ENCODE data around the gene DHX8. TPM values are rescaled to one million over a fixed set of nuclear protein-coding genes. Genes with fewer than 3 reads are reported as not detected.

Gene DHX8
- total and polyA plus RNA-seq, 2 donors (not counting 3 experiments of a cell fraction or from before 2014, with no cell fraction given): 34.9 to 65.6 TPM

- Histone ChIP-seq H3K9me3 (replicated peaks; ENCODE audit: control insufficient read depth, insufficient read depth, low read length) (no peaks in the 10 kb centered on the region), H3K36me3 (ENCODE audit: control insufficient read depth in 2 of 2, extremely low read depth in 1 of 2, insufficient read depth in 2 of 2, low read length in 2 of 2) (peaks cover 20 to 31% of the 10 kb centered on the region in 2 experiments), H3K4me2 (ENCODE audit: insufficient read depth, low read length) (no peak overlapping the region), H4K20me1 (replicated peaks; ENCODE audit: control insufficient read depth, extremely low read depth, insufficient read depth, low read length) (no peaks in the 10 kb centered on the region), H3K27me3 (ENCODE audit: control insufficient read depth in 2 of 2, insufficient read depth in 2 of 2, low read length in 2 of 2) (no peaks in the 10 kb centered on the region), H3K79me2 (ENCODE audit: control insufficient read depth, insufficient read depth, low read length) (no peaks in the 10 kb centered on the region), H3K27ac (ENCODE audit: insufficient read depth, low read depth, low read length) (no peak overlapping the region), H2AFZ (ENCODE audit: low read depth, low read length) (no peak overlapping the region), H3K4me1 (ENCODE audit: control insufficient read depth, extremely low read depth, insufficient read depth, low read length) (peaks cover 7% of the 10 kb centered on the region), H3K9ac (replicated peaks; ENCODE audit: extremely low read depth, insufficient read depth, low read length) (no peak overlapping the region), H3K4me3 (replicated peaks in 1 of 3; ENCODE audit: insufficient read depth in 1 of 3, low read depth in 1 of 3, low read length in 3 of 3) (no peak overlapping the region), H3K9me1 (replicated peaks; ENCODE audit: control insufficient read depth, extremely low read depth, insufficient read depth, low read length) (no peaks in the 10 kb centered on the region)
- FAIRE-seq (no peak), DNase-seq (ENCODE audit: low read depth, low spot score) (no peak)
- no peak for TF ChIP-seq MAX (IDR thresholded peaks at IDR 0.05; ENCODE audit: insufficient read depth, insufficient read length)
- ChIA-PET CTCF (interaction anchor here (1.1 to 1.6 kb wide), 5 partner anchors 12 to 149 kb away, joined by 3 to 8 read pairs (median 4); partner anchors contain the start of gene DHX8), POLR2A (interaction anchor here (0.9 kb wide), 1 partner anchor 157 kb away, joined by 3 read pairs; no protein-coding TSS in a partner anchor)
- dilution Hi-C loops (cut with MboI; ENCODE audit: extremely low pct_ligation_motif_present, low sequenced_read_pairs): no loop called here
- no TSS peak for BruUV-seq (replicated peaks)
- intact Hi-C loops (cut with micrococcal nuclease): loop anchor here (5.0 kb wide), 1 partner anchor 37 kb away; no protein-coding TSS in a partner anchor
These were observed 41.3 kb downstream of the DHX8 start for GRCh38 chr17:43524945-43525575.

GRCh38 chr17:43526886-43527648, 43.3 kb downstream of the DHX8 start:
- BruUV-seq (replicated peaks): no TSS peak
- FAIRE-seq: no peak
- TF ChIP-seq FOS (IDR thresholded peaks at IDR 0.05; ENCODE audit: borderline replicate concordance, insufficient read depth, low read length) (no peak), MYC (IDR thresholded peaks at IDR 0.05; ENCODE audit: low read depth, low read length) (no peak), JUN (IDR thresholded peaks at IDR 0.05; ENCODE audit: borderline replicate concordance, insufficient read depth, insufficient read length, low read depth) (no peak), POLR2AphosphoS5 (IDR thresholded peaks at IDR 0.05; ENCODE audit: insufficient read depth, low read depth, low read length) (no peak), MAX (IDR thresholded peaks at IDR 0.05; ENCODE audit: insufficient read depth, insufficient read length) (no peak), POLR2A (IDR thresholded peaks at IDR 0.05; ENCODE audit: low read depth, low read length) (no peak), EZH2 (IDR thresholded peaks at IDR 0.05; ENCODE audit: borderline replicate concordance, low read depth, low read length, severe bottlenecking) (no peak), GATA2 (IDR thresholded peaks at IDR 0.05; ENCODE audit: insufficient read depth, insufficient read length, low read depth, low read length) (no peak)
- TF ChIP-seq, protein P1, sequence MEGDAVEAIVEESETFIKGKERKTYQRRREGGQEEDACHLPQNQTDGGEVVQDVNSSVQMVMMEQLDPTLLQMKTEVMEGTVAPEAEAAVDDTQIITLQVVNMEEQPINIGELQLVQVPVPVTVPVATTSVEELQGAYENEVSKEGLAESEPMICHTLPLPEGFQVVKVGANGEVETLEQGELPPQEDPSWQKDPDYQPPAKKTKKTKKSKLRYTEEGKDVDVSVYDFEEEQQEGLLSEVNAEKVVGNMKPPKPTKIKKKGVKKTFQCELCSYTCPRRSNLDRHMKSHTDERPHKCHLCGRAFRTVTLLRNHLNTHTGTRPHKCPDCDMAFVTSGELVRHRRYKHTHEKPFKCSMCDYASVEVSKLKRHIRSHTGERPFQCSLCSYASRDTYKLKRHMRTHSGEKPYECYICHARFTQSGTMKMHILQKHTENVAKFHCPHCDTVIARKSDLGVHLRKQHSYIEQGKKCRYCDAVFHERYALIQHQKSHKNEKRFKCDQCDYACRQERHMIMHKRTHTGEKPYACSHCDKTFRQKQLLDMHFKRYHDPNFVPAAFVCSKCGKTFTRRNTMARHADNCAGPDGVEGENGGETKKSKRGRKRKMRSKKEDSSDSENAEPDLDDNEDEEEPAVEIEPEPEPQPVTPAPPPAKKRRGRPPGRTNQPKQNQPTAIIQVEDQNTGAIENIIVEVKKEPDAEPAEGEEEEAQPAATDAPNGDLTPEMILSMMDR (IDR thresholded peaks at IDR 0.05; ENCODE audit: extremely low read depth in 1 of 2, insufficient read depth in 1 of 2, low read depth in 1 of 2, low read length in 2 of 2): no peak
- Histone ChIP-seq H2AFZ (ENCODE audit: low read depth, low read length) (no peak overlapping the region), H3K36me3 (ENCODE audit: control insufficient read depth in 2 of 2, extremely low read depth in 1 of 2, insufficient read depth in 2 of 2, low read length in 2 of 2) (peaks cover 7 to 20% of the 10 kb centered on the region in 2 experiments), H3K4me3 (replicated peaks in 1 of 3; ENCODE audit: insufficient read depth in 1 of 3, low read depth in 1 of 3, low read length in 3 of 3) (no peak overlapping the region), H3K27ac (ENCODE audit: insufficient read depth, low read depth, low read length) (no peak overlapping the region), H3K4me2 (ENCODE audit: insufficient read depth, low read length) (no peak overlapping the region), H3K79me2 (ENCODE audit: control insufficient read depth, insufficient read depth, low read length) (no peaks in the 10 kb centered on the region), H3K4me1 (ENCODE audit: control insufficient read depth, extremely low read depth, insufficient read depth, low read length) (peaks cover 23% of the 10 kb centered on the region), H4K20me1 (replicated peaks; ENCODE audit: control insufficient read depth, extremely low read depth, insufficient read depth, low read length) (no peaks in the 10 kb centered on the region), H3K27me3 (ENCODE audit: control insufficient read depth in 2 of 2, insufficient read depth in 2 of 2, low read length in 2 of 2) (no peaks in the 10 kb centered on the region), H3K9ac (replicated peaks; ENCODE audit: extremely low read depth, insufficient read depth, low read length) (no peak overlapping the region), H3K9me1 (replicated peaks; ENCODE audit: control insufficient read depth, extremely low read depth, insufficient read depth, low read length) (no peaks in the 10 kb centered on the region), H3K9me3 (replicated peaks; ENCODE audit: control insufficient read depth, insufficient read depth, low read length) (no peaks in the 10 kb centered on the region)
- CTCF ChIA-PET: interaction anchor here (0.7 to 1.1 kb wide), 2 partner anchors 19 to 146 kb away, joined by 3 read pairs; partner anchors contain the start of gene ETV4
- DNase-seq (ENCODE audit: low read depth, low spot score): no peak
- POLR2A ChIA-PET: no interaction called here
- intact Hi-C loops (cut with micrococcal nuclease) (no loop called here), dilution Hi-C loops (cut with MboI; ENCODE audit: extremely low pct_ligation_motif_present, low sequenced_read_pairs) (no loop called here)
